Fibroblast of villous mesenchyme (primary cell): ENCODE measurements around the gene SLC35F4. TPM values are rescaled to one million over a fixed set of nuclear protein-coding genes. Genes with fewer than 3 reads are reported as not detected.

ENCODE experiments used
- DNase-seq: peaks from one replicate; pipeline ENCODE4 v3.0.0-alpha.2; 2010; ENCODE audit warnings: low read depth
- H3K4me3 ChIP-seq: 2 replicates; pipeline ENCODE4 v1.5.1; 2011; ENCODE audit warnings: low read depth, mild to moderate bottlenecking, low read length
- CTCF ChIP-seq: IDR thresholded peaks from 2 replicates; pipeline ENCODE4 v1.5.1; 2012; ENCODE audit warnings: low read depth, mild to moderate bottlenecking, low read length; ENCODE audit not compliant: insufficient read depth
- total RNA-seq: library from RNA; depleted of rRNA; stranded (reverse); fragments of >200 nt; gene quantifications from 2 replicates; pipeline ENCODE4 v1.2.3, GENCODE V29; 2012

SLC35F4 gene
- total RNA-seq, 1 donor = not detected

GRCh38 chr14:57816568-57817284 is 49.2 kb downstream of the SLC35F4 start:
- no peak overlapping the region for H3K4me3 ChIP-seq
- DNase-seq = no peak

GRCh38 chr14:57814726-57815125 is 51.2 kb downstream of the SLC35F4 start:
- no peak for TF ChIP-seq CTCF
- H3K4me3 ChIP-seq = no peak overlapping the region
- no peak for DNase-seq

More at GRCh38 chr14:57816568-57817284, 49.2 kb downstream of the SLC35F4 start:
- no peak for TF ChIP-seq CTCF

GRCh38 chr14:57812741-57813140 is 53.2 kb downstream of the SLC35F4 start:
- TF ChIP-seq CTCF = no peak
- no peak overlapping the region for H3K4me3 ChIP-seq

GRCh38 chr14:57811998-57812546 is 53.8 kb downstream of the SLC35F4 start:
- no peak for TF ChIP-seq CTCF
- H3K4me3 ChIP-seq = no peak overlapping the region
- no peak for DNase-seq

More at GRCh38 chr14:57812741-57813140, 53.2 kb downstream of the SLC35F4 start:
- DNase-seq = no peak

GRCh38 chr14:57809808-57810207 is 56.1 kb downstream of the SLC35F4 start:
- no peak for DNase-seq
- H3K4me3 ChIP-seq = no peak overlapping the region
- no peak for TF ChIP-seq CTCF

GRCh38 chr14:57797160-57797559 is 68.7 kb downstream of the SLC35F4 start:
- no peak for DNase-seq
- no peak for TF ChIP-seq CTCF
- H3K4me3 ChIP-seq = no peak overlapping the region
